ENCODE results near the gene ERMAP.

DNA sequence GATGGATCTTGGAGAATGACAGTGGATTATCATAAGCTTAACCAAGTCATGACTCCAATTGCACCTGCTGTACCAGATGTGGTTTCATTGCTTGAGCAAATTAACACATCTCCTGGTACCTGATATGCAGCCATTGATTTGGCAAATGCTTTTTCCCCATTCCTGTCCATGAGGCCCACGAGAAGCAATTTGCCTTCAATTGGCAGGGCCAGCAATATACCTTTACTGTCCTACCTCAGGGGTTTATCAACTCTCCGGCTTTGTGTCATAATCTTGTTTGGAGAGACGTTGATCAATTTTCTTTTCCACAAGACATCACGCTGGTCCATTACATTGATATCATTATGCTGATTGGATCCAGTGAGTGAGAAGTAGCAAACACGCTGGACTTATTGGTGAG lies 49.6 kb downstream of the ERMAP start:
- TF ChIP-seq, protein P1, sequence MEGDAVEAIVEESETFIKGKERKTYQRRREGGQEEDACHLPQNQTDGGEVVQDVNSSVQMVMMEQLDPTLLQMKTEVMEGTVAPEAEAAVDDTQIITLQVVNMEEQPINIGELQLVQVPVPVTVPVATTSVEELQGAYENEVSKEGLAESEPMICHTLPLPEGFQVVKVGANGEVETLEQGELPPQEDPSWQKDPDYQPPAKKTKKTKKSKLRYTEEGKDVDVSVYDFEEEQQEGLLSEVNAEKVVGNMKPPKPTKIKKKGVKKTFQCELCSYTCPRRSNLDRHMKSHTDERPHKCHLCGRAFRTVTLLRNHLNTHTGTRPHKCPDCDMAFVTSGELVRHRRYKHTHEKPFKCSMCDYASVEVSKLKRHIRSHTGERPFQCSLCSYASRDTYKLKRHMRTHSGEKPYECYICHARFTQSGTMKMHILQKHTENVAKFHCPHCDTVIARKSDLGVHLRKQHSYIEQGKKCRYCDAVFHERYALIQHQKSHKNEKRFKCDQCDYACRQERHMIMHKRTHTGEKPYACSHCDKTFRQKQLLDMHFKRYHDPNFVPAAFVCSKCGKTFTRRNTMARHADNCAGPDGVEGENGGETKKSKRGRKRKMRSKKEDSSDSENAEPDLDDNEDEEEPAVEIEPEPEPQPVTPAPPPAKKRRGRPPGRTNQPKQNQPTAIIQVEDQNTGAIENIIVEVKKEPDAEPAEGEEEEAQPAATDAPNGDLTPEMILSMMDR (IDR thresholded peaks at IDR 0.05) = no peak
- TF ChIP-seq POLR2A (IDR thresholded peaks at IDR 0.05) = no peak

Data from Peyer's patch (tissue), 4 donors.